Heart left ventricle (tissue), 16 donors: Measurements from ENCODE around the gene GALNTL6. TPM values are rescaled to one million over a fixed set of nuclear protein-coding genes. Genes with fewer than 3 reads are reported as not detected.

Experiments
- ATAC-seq, 4 donors: fragments of 200-7000 bp; cut with Tn5 transposase; one replicate each; pipeline ENCODE4 v1.9.1; 2020 to 2022; ENCODE audit warnings: moderate library complexity in 4 of 4, mild to moderate bottlenecking in 3 of 4, moderate number of reproducible peaks in 1 of 4
- DNase-seq, 5 donors: peaks; one replicate each; pipeline ENCODE4 v3.0.0-alpha.2; 2020
- H3K27ac ChIP-seq, 12 donors: fragments of 200-600 bp; sonication (generic) in 4 of 12; one replicate each; pipeline versions ENCODE4 v1.5.0 to v1.8.0; 2016 to 2022; ENCODE audit warnings: mild to moderate bottlenecking in 2 of 12
- H3K27me3 ChIP-seq, 9 donors: fragments of 200-600 bp; sonication (generic) in 2 of 9; one replicate each; pipeline versions ENCODE4 v1.5.1 to v1.8.0; 2016 to 2022; ENCODE audit warnings: mild to moderate bottlenecking in 3 of 9
- H3K36me3 ChIP-seq, 9 donors: fragments of 200-600 bp; sonication (generic) in 2 of 9; one replicate each; pipeline versions ENCODE4 v1.5.0 to v1.8.0; 2018 to 2022; ENCODE audit warnings: mild to moderate bottlenecking in 2 of 9
- H3K4me1 ChIP-seq, 12 donors: fragments of 200-600 bp; sonication (generic) in 4 of 12; one replicate each; pipeline versions ENCODE4 v1.5.0 to v1.8.0; 2016 to 2022; ENCODE audit warnings: mild to moderate bottlenecking in 3 of 12
- H3K4me3 ChIP-seq, 12 donors: fragments of 200-600 bp; sonication (generic) in 4 of 12; one replicate each; pipeline versions ENCODE4 v1.5.0 to v1.8.0; 2017 to 2022; ENCODE audit warnings: mild to moderate bottlenecking in 9 of 12, moderate library complexity in 4 of 12
- H3K9me3 ChIP-seq, 12 donors: fragments of 200-600 bp; sonication (generic) in 4 of 12; one replicate each; pipeline versions ENCODE4 v1.5.0 to v1.8.0; 2016 to 2022; ENCODE audit warnings: mild to moderate bottlenecking in 1 of 12
- CTCF ChIP-seq, 12 donors: fragments of 200-600 bp; sonication (generic) in 4 of 12; IDR thresholded peaks; one replicate each; pipeline versions ENCODE4 v1.5.0 to v1.8.0; 2018 to 2022; ENCODE audit warnings: antibody characterized with exemption in 12 of 12, mild to moderate bottlenecking in 5 of 12
- POLR2A ChIP-seq, 2 donors: fragments of 450-650 bp; IDR thresholded peaks; one replicate each; pipeline ENCODE4 v1.6.1; 2017; ENCODE audit warnings: antibody characterized with exemption in 2 of 2, mild to moderate bottlenecking in 2 of 2, moderate library complexity in 2 of 2
- WGBS, 4 donors: extraction: QIAGEN DNeasy Blood & Tissue Kit in 2 of 4; methylation state at CpG; one replicate each; pipeline versions ENCODE4 v1.1.5 to v1.1.7; 2013 to 2018; 5-methylcytosine and 5-hydroxymethylcytosine counted together
- intact Hi-C, 10 donors: fragments of 100-400 bp; cut with DNase I; formaldehyde crosslinking; loops; one replicate each; pipeline versions ENCODE4 v1.11.1 to v1.14.2; 2022
- polyA plus RNA-seq, 2 donors: library from polyadenylated mRNA; stranded (reverse); fragments of 200-250 nt; gene quantifications; one replicate each; pipeline ENCODE4 v1.2.3, GENCODE V29; 2013
- total RNA-seq, 9 donors: library from RNA; depleted of rRNA in 2 of 9; stranded (reverse); fragments of >200 nt in 2 of 9; fragmentation: NEBNext Ultra II Directional in 3 of 9; extraction: Animal tissue kit (Norgen Biotek cat#: 25700) in 3 of 9; gene quantifications; one replicate each; pipeline versions ENCODE4 v1.1.0 to v1.2.4, GENCODE V29; 2016 to 2023
- donor health status: ischemic (EF 13 %, LVEDD 7.1; RV severe dilation, severe dysfunction).
- donor health status: healthy with polysubstance abuse.
- donor health status: DM: no; HTN: yes; CAD: no.
- donor health status: DM: no; HTN: no; CAD: no.
- donor health status: ischemic (EF 25% LVEDD 6.9; RV normal size, moderate dysfunction).
- donor health status: ischemic (EF 25% LVEDD 5.7; RV mildly dilated, moderate dysfunction).
- donor health status: healthy.
- donor health status: DM: yes; HTN: yes; CAD: no.
- donor health status: ischemic (EF 35%, LVEDD 5.7; RV mildly dilated, moderate dysfunction).
- donor health status: nonischemic (EF 11% LVEDD 7.7; RV severe dilation, severe dysfunction).
- donor health status: DM: yes; HTN: yes; CAD: no.
- donor health status: PGD.
- donor health status: ischemic (EF 29% LVEDD 5.4; RV normal size, mild dysfunction).
- donor health status: nonischemic (EF 23%, LVEDD 6.1; RV moderate dilation, normal function).

The GALNTL6 gene
- total and polyA plus RNA-seq, 11 donors, result 0.33 to 0.52 TPM; not detected in 9

- no peaks in the 10 kb centered on the region for H3K27me3 ChIP-seq
- no peak for ATAC-seq
- H3K4me3 ChIP-seq, result no peak overlapping the region
- no peak overlapping the region for H3K27ac ChIP-seq
- no peak for TF ChIP-seq POLR2A (IDR thresholded peaks at IDR 0.05)
- TF ChIP-seq CTCF (IDR thresholded peaks at IDR 0.05), result no peak
- no peaks in the 10 kb centered on the region for H3K36me3 ChIP-seq
- peaks cover 0 to 20% (median 2%) of the 10 kb centered on the region in 12 donors for H3K9me3 ChIP-seq
- no peaks in the 10 kb centered on the region for H3K4me1 ChIP-seq
- DNase-seq, result peak in 2 of 5 donors; percentile 21 to 44
- intact Hi-C loops, result no loop called here
- 92 to 96% (median 94%) methylated on average over 19 to 27 of the region's 27 CpGs for WGBS, 4 donors
Measured at GRCh38 chr4:172377486-172378140, 564.4 kb downstream of the GALNTL6 start.

DNA sequence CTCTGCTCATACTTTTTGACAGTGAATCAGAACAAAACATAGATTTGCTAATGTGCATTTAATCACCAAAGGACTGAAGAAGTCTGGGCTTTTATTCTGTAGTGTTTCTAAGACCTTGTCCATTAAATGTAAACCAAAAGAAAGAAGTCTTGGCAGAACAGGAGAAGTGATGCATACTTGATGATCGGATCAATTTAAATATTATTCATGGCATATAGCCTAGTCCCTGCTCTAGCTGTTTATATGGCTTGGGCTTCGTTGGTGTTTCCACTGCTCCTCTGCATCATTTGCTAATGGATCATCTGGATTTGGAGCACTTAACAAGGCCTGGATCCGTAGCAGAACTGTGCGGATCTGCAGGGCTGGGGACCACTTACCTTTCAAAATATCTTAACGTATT is 566.6 kb downstream of the GALNTL6 start:
- Histone ChIP-seq H3K9me3 (peaks cover 0 to 20% (median 2%) of the 10 kb centered on the region in 12 donors), H3K27me3 (no peaks in the 10 kb centered on the region), H3K27ac (no peak overlapping the region), H3K4me1 (no peaks in the 10 kb centered on the region), H3K4me3 (no peak overlapping the region), H3K36me3 (no peaks in the 10 kb centered on the region)
- ATAC-seq, result no peak
- TF ChIP-seq POLR2A (IDR thresholded peaks at IDR 0.05) (no peak), CTCF (IDR thresholded peaks at IDR 0.05) (no peak)
- whole genome bisulfite sequencing, 4 donors, result 69 to 85% (median 79%) methylated on average over 5 of the region's 5 CpGs
- intact Hi-C loops, result no loop called here
- DNase-seq, result no peak

DNA sequence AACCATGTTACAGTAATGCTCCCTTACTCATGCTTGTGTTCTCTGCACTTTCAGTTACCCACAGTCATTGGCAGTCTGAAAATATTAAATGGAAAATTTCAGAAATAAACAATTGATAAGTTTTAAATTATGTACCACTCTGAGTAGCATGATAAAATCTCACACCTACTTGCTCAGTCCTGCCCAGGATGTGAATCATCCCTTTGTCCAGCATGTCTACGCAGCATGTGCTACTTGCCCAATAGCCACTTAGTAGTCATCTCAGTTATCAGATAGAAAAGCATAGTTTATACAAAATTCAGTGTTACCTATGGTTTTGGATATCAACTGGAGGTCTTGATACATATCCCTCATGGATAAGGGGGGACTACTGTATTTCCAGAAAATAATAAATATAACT is 577.1 kb downstream of the GALNTL6 start:
- no peak for ATAC-seq
- Histone ChIP-seq H3K9me3 (peaks cover 0 to 2% (median 0%) of the 10 kb centered on the region in 12 donors), H3K27ac (no peak overlapping the region), H3K27me3 (no peaks in the 10 kb centered on the region), H3K4me1 (no peaks in the 10 kb centered on the region), H3K4me3 (no peak overlapping the region), H3K36me3 (no peaks in the 10 kb centered on the region)
- 77 to 87% (median 82%) methylated on average over 1 of the region's 1 CpG for WGBS, 4 donors
- TF ChIP-seq CTCF (IDR thresholded peaks at IDR 0.05) (no peak), POLR2A (IDR thresholded peaks at IDR 0.05) (no peak)
- intact Hi-C loops, result no loop called here
- DNase-seq, result no peak

GRCh38 chr4:172392741-172393140 is 579.5 kb downstream of the GALNTL6 start:
- H3K4me1 ChIP-seq, result no peaks in the 10 kb centered on the region
- H3K36me3 ChIP-seq, result no peaks in the 10 kb centered on the region
- no peak overlapping the region for H3K4me3 ChIP-seq
- TF ChIP-seq CTCF (IDR thresholded peaks at IDR 0.05), result no peak
- no peak for TF ChIP-seq POLR2A (IDR thresholded peaks at IDR 0.05)
- H3K27ac ChIP-seq, result no peak overlapping the region
- no peaks in the 10 kb centered on the region for H3K9me3 ChIP-seq
- H3K27me3 ChIP-seq, result no peaks in the 10 kb centered on the region
- DNase-seq (no peak), ATAC-seq (no peak)
- intact Hi-C loops, result no loop called here
- WGBS, 4 donors, result 85 to 91% (median 88%) methylated on average over 10 of the region's 10 CpGs
